Activated CD4-positive, alpha-beta T cell treated with anti-CD3 and anti-CD28 coated beads, Interleukin-2, amount 50 U/mL, for 4 hours (primary cell): ENCODE results near the gene LRRTM4.

ENCODE experiments used
- DNase-seq, 2 experiments: peaks; one replicate each; pipeline ENCODE4 v3.0.0-alpha.2; 2020

Gene LRRTM4

DNA sequence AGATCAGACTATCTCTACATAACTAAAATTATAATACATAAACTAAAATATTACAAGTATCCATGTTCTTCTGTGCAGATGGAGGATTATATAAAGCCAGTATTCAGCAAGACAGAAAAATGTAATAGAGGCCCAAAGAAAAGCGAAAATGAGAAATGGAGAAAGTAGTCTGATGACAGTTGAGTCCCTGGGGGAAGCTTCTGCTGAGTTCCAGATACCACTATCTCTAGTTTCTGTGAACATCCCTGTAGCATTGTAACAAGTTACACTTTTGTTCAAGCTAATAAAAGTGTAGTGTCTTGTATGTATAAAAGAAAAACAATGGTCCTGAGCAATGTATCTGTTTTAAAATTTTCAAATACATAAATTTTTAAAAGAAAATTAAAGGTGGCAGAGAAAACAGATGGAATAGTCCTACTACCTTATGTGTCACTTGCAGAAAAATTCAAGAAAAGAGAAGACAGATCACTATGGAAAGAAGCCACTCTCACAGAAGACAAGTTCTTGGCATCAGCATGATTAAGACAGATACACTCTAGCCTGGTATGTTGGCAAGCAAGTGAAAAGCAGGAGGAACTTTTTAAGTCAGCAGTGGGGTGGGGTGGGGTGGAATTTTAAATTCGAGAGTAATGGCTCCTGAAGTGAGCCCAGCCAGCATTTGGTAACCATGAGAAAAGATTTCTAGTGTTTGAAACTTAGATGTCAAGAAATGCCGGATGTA, 541.9 kb downstream of the LRRTM4 start:
- no peak for DNase-seq

- DNase-seq = no peak
These were observed 544.1 kb downstream of the LRRTM4 start for GRCh38 chr2:76977846-76978727.

DNA sequence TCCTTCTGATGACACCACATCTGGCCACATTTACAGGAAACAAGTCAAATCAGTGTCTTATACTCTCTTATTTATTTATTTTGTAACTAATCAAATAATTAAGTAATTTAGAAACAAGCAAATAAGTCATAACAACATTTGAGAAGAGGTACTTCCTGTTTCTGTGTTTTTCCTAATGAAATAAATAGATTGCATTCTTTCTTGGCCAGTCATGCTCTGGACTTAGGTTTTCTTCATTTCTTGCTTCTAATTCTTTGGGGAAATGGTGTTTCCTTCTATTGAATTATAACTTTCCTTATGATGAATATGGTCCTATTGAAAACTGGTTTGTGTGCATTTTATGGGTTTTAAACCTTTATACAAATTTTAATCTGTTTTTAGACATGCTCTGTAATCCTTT, 546.4 kb downstream of the LRRTM4 start:
- DNase-seq = no peak

- no peak for DNase-seq
These were observed 548.6 kb downstream of the LRRTM4 start for GRCh38 chr2:76973610-76974009.

DNA sequence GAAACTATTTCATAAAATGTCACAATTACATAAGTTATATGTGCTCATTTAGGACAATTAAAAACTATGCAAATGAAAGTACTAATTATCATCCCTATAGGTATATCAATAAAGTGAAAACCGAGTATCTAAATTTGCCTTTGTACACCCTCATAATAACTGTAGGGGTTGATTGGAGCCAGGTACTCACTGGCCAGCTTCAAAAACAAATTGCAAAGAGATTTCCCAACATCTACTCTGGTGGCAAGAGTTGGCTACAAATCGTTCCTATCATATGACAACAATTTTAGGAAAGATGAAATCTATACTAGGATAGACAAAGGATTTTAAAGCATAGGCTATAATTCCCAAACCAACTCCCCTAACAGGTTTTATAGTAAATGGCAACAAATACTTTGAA, 556.4 kb downstream of the LRRTM4 start:
- DNase-seq = no peak

DNA sequence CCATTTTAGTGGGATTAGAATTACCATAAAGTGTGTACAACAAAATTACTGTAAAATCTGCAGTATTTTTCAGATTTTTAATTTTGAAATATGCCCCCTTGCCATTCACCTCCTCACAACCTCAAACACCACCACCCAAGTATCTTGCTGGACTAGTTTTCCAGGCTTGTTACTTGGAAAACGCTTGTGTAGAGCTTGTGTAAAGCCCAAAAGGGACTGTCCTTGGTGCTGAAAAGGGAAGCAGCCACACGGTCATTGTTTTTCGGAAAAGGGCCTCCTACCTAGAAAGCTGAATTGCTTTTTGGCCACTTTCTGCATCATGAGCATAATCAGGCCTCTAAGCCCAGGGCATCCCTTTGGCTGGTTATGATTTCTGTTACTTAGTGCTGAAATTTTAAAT, 563.4 kb downstream of the LRRTM4 start:
- DNase-seq = no peak

GRCh38 chr2:76953733-76954347, 568.3 kb downstream of the LRRTM4 start:
- DNase-seq = no peak

GRCh38 chr2:76946631-76947145, 575.5 kb downstream of the LRRTM4 start:
- DNase-seq = no peak

DNA sequence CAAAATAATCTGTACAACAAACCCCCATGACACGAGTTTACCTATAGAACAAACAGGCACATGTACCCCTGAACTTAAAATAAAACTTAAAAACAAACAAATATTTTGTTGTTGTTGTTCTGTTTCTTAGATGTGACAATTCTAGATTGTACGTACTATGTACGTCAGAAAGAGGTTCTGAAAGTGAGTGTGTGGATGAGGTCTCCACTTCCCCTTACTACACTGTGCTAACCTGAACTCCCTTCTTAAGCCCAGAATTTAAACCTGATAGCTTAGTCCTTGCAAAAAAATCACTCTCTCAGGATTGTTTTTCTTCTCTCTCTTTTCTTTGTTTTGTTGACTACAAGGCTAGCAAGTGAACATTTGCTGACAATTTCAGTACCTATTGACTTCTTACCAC, 581.6 kb downstream of the LRRTM4 start:
- no peak for DNase-seq

DNA sequence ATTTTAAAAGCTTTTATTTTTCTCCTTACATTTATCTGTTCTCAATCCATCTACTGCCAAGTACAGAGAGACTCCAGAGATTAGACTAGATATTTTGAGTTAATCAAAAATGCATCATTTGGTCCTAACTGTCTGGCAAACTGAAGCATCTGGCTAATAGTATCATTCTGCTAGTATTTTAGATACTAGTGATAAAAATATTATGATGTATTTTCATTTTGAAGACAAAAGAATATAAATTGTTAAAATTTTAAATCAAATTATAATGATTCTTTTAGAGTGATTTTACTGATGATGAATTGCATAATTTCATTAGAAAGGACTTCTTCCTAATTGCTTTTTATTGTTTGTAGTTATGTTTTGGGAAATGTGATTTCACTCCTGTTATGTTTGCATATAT, 584.0 kb downstream of the LRRTM4 start:
- DNase-seq = no peak

DNA sequence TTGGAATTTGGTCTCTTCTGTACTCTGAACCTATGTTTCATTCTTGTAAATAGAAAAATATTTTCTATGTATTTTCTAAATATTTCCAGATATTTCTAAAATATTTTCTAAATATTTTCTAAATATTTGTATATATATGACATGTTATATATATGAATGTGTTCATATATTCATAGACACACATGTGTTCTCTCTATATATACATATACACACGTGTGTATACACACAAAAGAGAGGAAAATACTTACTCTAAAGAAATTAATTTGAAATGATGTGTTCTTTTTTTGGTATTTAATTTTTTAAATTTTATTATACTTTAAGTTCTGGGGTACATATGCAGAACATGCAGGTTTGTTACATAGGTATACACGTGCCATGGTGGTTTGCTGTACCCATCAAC, 589.6 kb downstream of the LRRTM4 start:
- no peak for DNase-seq

- no peak for DNase-seq
These were observed 592.0 kb downstream of the LRRTM4 start for GRCh38 chr2:76930056-76930744.

GRCh38 chr2:76928026-76928425, 594.1 kb downstream of the LRRTM4 start:
- DNase-seq = no peak

DNA sequence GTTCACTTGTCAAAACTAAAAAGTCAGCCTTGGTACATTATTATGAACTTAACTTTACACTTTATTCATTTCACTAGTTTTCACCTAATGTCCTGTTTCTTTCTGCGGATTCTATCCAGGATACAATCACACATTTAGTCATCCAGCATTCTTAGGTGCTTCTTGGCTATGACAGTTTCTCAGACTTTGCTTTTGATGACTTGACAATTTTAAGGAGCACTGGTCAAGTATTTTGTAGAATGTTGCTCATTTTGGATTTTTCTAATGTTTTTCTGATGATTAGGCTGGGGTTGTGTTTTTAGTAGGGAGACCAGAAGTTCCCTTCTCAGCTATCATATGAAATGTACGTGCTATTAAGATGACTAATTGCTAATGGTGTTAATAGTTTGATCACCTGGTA, 601.2 kb downstream of the LRRTM4 start:
- DNase-seq = no peak

DNA sequence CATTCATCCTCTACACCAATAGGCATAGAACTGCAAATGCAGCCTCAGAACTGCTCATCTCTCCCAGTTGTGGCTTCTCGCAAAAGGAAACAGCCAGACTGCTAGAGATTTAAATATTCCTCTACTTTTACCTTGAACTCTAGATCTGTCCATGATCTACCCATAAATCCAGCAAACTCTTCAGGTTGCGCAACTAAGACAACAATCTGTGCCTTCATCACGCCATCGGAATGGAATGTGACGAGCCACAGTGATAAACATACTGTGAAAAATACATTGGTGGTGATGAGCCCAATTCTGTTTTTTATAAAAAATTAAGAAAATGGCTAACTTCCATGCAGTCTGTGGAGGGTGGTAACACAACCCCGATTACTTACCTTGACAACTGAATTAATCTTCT, 626.7 kb downstream of the LRRTM4 start:
- DNase-seq = no peak

GRCh38 chr2:76870581-76870980, 651.6 kb downstream of the LRRTM4 start:
- no peak for DNase-seq

GRCh38 chr2:76870011-76870410, 652.2 kb downstream of the LRRTM4 start:
- DNase-seq = no peak

- DNase-seq = no peak
These were observed 654.3 kb downstream of the LRRTM4 start for GRCh38 chr2:76867854-76868253.

DNA sequence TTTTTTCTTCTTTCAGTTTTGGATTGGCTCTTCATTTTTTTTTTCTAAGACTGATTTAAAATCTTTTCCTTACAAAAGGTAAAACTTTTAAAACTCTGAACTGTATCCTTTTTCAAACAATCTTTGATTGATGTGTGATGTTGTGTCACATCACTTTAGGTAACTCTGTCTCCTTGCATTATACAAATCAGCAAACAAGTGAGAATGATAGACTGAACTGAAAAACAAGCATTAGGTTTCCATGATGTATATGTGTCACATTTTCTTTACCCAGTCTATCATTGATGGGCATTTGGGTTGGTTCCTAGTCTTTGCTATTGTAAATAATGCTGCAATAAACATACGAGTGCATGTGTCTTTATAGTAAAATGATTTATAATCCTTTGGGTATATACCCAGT, 655.7 kb downstream of the LRRTM4 start:
- no peak for DNase-seq

DNA sequence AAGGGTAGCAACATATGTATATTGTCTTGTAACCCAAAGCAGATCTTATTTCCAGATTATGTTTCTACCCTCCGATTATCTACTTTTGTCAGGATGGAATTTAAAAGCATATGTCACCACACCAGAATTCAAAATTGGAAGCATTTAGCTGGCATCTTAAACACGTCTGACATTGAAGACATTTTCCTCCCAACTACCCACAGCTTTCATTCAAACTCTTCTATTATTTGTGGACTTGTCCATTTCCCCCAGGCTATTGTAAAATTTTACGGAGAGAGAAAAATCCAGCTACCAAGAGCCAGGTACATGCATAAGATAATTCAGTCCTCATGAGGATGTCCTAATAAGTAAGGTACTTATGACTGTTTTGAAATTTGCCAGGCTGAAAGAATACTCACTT, 659.3 kb downstream of the LRRTM4 start:
- no peak for DNase-seq

DNA sequence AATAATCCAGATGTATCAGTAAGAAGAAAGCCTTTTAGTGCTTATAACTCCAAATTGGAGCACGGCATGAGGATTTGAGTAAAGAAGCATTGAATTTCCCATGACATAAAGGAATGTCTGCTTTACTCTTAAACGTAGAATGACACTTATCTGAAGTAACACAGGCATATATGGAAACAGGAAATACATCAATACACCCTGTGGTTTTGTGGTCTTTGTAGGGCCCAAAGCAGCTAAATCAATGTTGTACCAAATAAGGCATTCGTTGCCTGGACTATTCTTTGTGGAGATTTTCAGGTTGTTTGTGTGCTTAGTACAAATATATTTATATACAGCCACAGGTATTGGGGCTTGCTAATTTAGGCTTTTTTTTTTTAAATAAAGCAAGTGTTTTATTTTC, 660.5 kb downstream of the LRRTM4 start:
- no peak for DNase-seq

DNA sequence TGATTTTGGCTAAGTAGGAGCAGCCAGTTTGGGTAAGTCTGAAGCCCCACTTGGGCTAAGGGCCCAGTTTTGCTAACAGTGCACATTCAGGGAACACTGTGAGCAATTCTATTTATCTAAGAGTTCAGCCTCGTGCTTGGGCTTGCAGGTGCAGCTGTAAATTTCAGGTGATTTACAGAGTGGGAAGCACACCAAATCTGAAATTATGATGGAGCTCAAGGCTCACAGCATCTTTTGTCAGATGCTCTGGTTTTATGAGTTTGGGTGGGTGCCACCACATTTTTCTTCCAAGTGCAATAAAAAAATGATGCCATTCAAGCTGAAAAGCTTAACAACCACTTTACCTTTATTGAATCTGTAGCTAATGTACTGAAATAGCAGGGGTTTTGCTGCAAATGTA, 671.2 kb downstream of the LRRTM4 start:
- DNase-seq = no peak

- no peak for DNase-seq
These were observed 673.1 kb downstream of the LRRTM4 start for GRCh38 chr2:76849086-76849485.
